ENCODE results near the gene MACROD2.

Gene MACROD2

GRCh38 chr20:15278041-15278440 lies 1282.7 kb downstream of the MACROD2 start:
- DNase-seq (ENCODE audit: low read depth) = no peak

GRCh38 chr20:15287329-15287728 lies 1292.0 kb downstream of the MACROD2 start:
- DNase-seq (ENCODE audit: low read depth) = no peak

- no peak for DNase-seq (ENCODE audit: low read depth)
These were observed 1292.8 kb downstream of the MACROD2 start for GRCh38 chr20:15288106-15288505.

- no peak for DNase-seq (ENCODE audit: low read depth)
These were observed 1294.0 kb downstream of the MACROD2 start for GRCh38 chr20:15289337-15289736.

DNA sequence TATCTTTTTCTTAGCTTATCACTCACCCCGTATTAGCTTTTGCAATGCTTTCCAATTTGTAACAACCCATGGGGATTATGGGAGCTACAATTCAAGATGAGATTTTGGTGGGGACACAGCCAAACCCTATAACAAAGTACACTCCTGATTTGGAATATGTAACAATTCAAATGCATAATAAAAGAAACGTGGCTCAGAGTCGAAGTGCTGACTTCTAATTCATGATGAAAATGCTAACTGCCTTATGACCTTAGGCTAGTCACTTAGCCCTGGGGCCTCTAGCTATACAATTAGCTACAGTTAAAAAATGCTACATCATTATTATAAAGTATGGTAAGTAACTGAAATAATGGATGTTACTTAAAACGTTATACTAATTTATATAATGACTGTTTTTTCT lies 1297.1 kb downstream of the MACROD2 start:
- DNase-seq (ENCODE audit: low read depth) = no peak

DNA sequence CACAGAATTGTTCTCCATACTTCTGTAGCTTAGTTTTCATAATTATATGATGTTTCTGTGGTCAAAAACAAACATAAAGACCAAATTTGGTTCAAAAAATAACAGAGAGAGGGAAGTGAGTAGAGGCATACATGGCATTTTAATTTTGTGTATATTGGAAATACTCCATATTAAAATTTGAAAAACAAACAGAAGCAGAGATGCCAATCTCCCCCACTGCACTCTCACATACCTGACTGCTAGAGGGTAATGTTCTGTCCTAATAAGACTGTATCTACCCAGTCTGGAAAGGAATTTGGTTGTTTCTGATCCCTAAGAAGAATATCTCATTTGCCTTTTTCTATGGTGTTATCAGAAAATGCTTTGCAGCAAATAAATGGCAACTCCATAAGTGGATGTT lies 1301.1 kb downstream of the MACROD2 start:
- no peak for DNase-seq (ENCODE audit: low read depth)

DNA sequence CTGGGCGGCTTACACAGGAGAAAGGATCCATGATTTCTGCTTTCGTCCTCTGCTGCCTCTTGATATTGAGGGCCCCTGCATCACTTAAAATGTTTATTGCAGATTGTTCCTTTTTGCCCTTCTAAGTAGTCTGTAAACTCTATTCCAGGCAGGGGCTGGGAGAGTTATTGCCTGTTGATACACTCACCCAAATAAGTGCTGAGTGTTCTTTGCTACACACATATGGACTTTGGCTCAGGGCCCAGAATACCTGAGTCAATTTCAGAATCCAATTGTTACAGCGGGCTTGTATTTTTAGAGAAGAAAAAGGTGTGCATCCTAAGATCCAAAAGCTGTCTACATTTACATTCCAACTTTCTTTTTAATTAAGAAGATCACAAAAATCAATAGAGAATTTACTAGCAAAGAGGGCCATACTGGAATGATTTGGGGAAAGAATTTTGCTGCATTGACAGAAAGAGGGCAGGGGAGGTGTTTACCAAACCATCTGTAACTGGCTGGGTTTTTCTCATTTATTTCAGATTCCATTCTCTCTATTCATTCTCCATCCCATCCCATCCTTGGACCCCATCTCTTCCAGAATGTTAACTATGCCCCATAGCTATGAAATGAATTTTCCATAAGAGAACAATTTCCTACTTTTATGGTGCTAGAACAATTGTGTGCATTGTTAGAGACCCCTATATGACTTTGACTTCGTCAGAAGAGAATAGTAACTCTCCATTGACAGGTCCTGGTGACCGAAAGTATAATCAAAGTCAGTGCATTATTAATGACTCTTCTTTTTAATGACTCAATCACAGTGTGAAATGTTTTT lies 1302.0 kb downstream of the MACROD2 start:
- no peak for DNase-seq (ENCODE audit: low read depth)

- no peak for DNase-seq (ENCODE audit: low read depth)
These were observed 1306.8 kb downstream of the MACROD2 start for GRCh38 chr20:15302075-15302474.

GRCh38 chr20:15310361-15310760 lies 1315.0 kb downstream of the MACROD2 start:
- peak; percentile 5 for DNase-seq (ENCODE audit: low read depth)

- no peak for DNase-seq (ENCODE audit: low read depth)
These were observed 1321.2 kb downstream of the MACROD2 start for GRCh38 chr20:15316556-15316955.

GRCh38 chr20:15317546-15318232 lies 1322.4 kb downstream of the MACROD2 start:
- DNase-seq (ENCODE audit: low read depth) = no peak

DNA sequence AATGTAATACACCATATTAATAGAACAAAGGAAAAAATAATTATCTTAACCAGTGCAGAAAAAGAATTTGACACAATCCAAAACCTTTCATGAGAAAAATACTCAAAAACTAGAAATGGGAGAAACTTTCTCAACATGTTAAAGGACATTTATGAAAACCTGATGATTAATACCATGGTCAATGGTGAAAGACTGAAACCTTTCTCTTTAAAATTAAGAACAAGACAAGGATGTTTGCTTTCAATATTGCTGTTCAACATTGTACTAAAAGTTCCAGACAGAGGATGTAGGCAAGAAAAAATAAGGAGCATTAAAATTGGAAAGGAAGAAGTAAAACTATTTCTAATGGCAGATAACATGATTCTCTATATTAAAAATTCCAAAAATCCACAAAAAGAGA lies 1323.4 kb downstream of the MACROD2 start:
- no peak for DNase-seq (ENCODE audit: low read depth)

DNA sequence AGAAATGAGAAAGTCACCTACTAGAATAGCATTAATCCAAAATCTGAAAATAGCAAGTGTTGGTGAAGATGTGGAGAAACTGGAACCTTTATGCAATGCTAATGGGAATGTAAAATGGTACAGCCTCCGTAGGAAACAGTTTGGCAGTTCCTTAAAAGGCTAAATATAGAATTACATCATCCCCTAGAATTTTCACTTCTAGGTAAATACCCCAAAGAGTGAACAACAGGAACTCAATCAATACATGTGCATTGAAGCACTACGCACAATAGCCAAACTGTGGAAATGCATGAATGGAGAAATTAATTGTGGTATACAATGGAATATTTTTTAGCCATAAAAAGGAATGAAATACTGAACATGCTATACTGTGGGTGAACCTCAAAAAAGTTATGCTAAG lies 1324.1 kb downstream of the MACROD2 start:
- no peak for DNase-seq (ENCODE audit: low read depth)

DNA sequence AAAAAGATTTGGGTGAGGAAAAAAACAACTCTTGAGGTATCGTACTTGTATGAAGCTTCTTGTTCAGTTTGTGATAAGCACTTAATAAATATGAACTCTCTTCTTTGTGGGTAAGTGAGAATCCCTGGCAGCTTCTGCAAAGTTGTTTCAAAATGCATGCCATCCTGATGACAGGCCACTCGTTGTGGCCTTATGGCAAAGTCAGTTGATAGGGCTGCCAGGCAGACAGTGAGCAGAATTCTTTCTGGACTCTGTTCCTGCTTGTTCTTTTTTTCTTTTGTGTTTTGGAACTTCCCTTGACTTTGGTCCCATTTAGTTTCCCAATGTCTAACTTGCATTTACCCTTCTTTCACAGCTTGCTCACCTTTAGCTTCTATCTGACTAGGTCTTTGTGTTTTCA lies 1325.6 kb downstream of the MACROD2 start:
- no peak for DNase-seq (ENCODE audit: low read depth)

DNA sequence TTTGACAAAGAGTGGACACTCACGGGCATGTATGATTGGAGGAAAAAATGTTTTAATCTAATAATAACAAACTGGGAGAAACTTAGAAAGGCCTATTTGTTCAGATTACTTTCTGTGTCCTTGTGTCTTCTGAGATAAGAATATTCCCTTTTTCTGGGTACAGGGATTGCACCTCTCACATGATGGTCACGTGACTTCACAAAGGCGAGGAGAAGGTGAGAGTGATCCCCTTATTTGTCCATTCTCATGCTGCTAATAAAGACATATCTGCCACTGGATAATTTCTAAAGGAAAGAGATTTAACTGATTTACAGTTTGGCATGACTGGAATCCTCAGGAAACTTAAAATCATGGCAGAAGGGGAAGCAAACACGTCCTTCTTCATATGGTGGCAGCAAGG lies 1331.8 kb downstream of the MACROD2 start:
- DNase-seq (ENCODE audit: low read depth) = no peak

DNA sequence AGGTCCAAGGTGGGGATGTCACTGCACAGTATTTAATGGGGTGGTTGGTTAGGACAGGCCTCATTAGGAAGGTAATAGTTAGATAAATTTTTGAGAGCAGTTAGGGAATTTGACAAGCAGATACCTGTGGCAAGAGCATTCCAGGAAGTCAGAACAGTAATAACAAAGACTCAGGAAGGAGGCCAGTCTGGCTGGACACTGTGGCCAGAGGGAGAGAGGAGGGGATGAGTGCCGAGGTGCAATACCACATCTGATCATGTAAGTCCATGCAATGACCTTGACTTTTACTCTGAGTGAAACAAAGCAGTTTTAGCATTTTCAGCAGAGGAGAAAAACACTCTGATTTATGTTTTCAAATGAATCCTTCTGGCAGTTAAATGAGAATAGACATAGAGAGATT lies 1332.8 kb downstream of the MACROD2 start:
- DNase-seq (ENCODE audit: low read depth) = no peak

GRCh38 chr20:15332711-15333160 lies 1337.4 kb downstream of the MACROD2 start:
- DNase-seq (ENCODE audit: low read depth) = no peak

GRCh38 chr20:15333170-15333569 lies 1337.9 kb downstream of the MACROD2 start:
- no peak for DNase-seq (ENCODE audit: low read depth)

- DNase-seq (ENCODE audit: low read depth) = no peak
These were observed 1340.7 kb downstream of the MACROD2 start for GRCh38 chr20:15336011-15336410.

GRCh38 chr20:15336536-15336935 lies 1341.2 kb downstream of the MACROD2 start:
- no peak for DNase-seq (ENCODE audit: low read depth)

GRCh38 chr20:15339264-15339663 lies 1343.9 kb downstream of the MACROD2 start:
- DNase-seq (ENCODE audit: low read depth) = no peak

DNA sequence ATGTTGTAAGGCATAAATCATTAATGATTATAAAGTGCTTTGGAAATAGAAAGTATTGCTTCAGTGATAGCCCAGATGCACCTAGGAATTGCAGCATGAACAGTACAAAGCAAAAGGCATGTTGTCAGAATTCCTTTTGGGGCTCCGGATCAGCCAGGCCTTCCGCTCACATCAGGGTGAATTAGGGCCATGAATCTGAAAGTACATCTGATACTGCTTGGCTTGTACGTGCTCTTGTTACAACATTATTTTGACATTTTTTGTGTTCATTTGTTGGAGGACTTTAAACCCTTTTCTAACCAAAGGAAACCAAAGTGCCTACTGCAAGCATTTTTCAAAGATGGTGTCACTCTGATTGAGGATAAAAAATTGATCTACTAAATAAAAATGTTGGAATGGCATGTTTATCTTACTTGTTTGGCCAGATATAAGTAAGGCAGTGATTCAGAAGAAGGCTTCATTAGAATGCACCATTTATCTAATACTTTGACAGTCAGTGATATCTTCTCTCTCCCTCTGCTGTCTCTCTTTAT lies 1347.7 kb downstream of the MACROD2 start:
- DNase-seq (ENCODE audit: low read depth) = no peak

DNA sequence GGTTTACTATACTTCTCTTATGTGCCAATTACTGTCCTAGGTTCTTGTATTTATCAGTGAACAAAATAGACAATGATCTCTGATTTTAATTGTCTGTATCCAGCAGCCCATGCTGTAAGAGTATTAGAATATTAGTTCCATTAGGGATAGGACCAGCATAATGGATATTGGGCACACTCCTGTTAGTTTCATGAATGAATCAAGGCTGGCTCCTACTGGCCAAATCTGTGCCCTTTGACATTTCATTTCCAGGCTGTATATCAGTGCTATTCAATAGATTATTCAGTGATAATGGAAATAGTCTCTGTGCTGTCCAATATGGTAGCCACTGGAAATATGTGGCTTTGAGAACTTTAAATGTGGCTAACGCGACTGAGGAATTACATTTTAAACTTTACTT lies 1350.0 kb downstream of the MACROD2 start:
- DNase-seq (ENCODE audit: low read depth) = no peak

Measured in iris pigment epithelial cell (primary cell).